GM12878 (cell line): ENCODE data around the gene ADAMTSL3.

Experiments used
- BRCA1 ChIP-seq: IDR thresholded peaks from 2 replicates; pipeline ENCODE4 v1.6.1; 2011; ENCODE audit warnings: low read depth, low read length, improper control_type of control experiment
- EZH2 ChIP-seq: IDR thresholded peaks from 2 replicates; pipeline ENCODE4 v1.6.1; 2012; ENCODE audit warnings: low read depth, mild to moderate bottlenecking, control low read depth, inconsistent platforms, low read length, borderline replicate concordance; ENCODE audit not compliant: control insufficient read depth

DNA sequence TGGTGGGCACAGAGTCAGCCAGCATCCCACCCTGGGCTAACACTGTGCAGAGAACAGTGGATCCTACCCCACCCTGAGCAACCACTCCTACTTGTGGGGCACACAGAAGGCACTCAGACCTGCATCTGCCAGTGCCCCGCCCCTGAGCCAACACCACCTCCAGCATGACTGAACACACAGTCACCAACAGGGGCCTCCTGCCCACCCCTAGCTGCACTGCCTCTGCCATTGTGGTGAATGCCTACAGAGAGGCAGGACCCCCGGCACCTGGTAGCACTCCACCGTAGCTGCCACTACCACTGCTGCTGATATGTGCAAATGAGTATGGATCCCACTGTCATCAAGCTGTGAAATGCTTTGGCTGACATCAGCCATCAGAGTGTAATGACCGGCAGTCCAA is 123.1 kb downstream of the ADAMTSL3 start:
- TF ChIP-seq EZH2 (no peak), BRCA1 (no peak)
